SU-DHL-6 (cell line): Measurements from ENCODE around the gene CDH13.

Experiments
- H2AFZ ChIP-seq: fragments of 200-600 bp; sonication (generic); 2 replicates; pipeline ENCODE4 v1.6.1; 2014; ENCODE audit warnings: low read depth, mild to moderate bottlenecking, moderate library complexity, mixed read lengths, antibody characterized with exemption, low read length; ENCODE audit not compliant: severe bottlenecking
- H3F3A ChIP-seq: fragments of 200-600 bp; shearing (Covaris generic); 2 replicates; pipeline ENCODE4 v1.6.0; 2016; ENCODE audit warnings: antibody characterized with exemption, mild to moderate bottlenecking; ENCODE audit not compliant: insufficient read depth
- H3K27ac ChIP-seq: fragments of 200-600 bp; sonication (generic); 2 replicates; pipeline ENCODE4 v1.5.1; 2016; ENCODE audit warnings: low read depth, mild to moderate bottlenecking, low read length, moderate library complexity, mixed read lengths
- H3K27me3 ChIP-seq: fragments of 200-600 bp; sonication (generic), shearing (Covaris generic); 2 replicates; pipeline ENCODE4 v1.6.0; 2014; ENCODE audit warnings: mild to moderate bottlenecking, low read length
- H3K36me3 ChIP-seq: fragments of 200-600 bp; sonication (generic); 2 replicates; pipeline ENCODE4 v1.6.1; 2014; ENCODE audit warnings: mild to moderate bottlenecking, low read length, mixed read lengths
- H3K4me2 ChIP-seq: fragments of 300-600, 200-600 bp; shearing (Covaris generic), sonication (generic); 2 replicates; pipeline ENCODE4 v1.6.0; 2014; ENCODE audit warnings: low read length, low read depth, mild to moderate bottlenecking; ENCODE audit not compliant: poor library complexity, severe bottlenecking
- H3K4me3 ChIP-seq: fragments of 200-600 bp; sonication (generic); 2 replicates; pipeline ENCODE4 v1.5.1; 2014; ENCODE audit warnings: antibody characterized with exemption, low read length, mild to moderate bottlenecking, mixed read lengths; ENCODE audit not compliant: insufficient read depth, poor library complexity, severe bottlenecking
- H3K79me2 ChIP-seq: fragments of 200-600 bp; sonication (generic); 2 replicates; pipeline ENCODE4 v1.6.1; 2014; ENCODE audit warnings: mild to moderate bottlenecking, low read length, moderate library complexity; ENCODE audit not compliant: insufficient read depth
- H3K9ac ChIP-seq: fragments of 200-600 bp; sonication (generic); 2 replicates; pipeline ENCODE4 v1.7.0; 2014; ENCODE audit warnings: mild to moderate bottlenecking, low read length
- H3K9me2 ChIP-seq: fragments of 200-600 bp; sonication (generic); replicated peaks from 2 replicates; pipeline ENCODE4 v1.6.1; 2014; ENCODE audit warnings: low read length; ENCODE audit not compliant: insufficient read depth
- H3K9me3 ChIP-seq: fragments of 200-600 bp; sonication (generic); 2 replicates; pipeline ENCODE4 v1.6.1; 2014; ENCODE audit warnings: low read length, mixed read lengths; ENCODE audit not compliant: insufficient read depth
- H4K20me1 ChIP-seq: fragments of 200-600 bp; sonication (generic); 2 replicates; pipeline ENCODE4 v1.6.1; 2014; ENCODE audit warnings: low read depth, mild to moderate bottlenecking, antibody characterized with exemption, low read length, moderate library complexity, mixed read lengths
- EZH2phosphoT487 ChIP-seq: fragments of 200-600 bp; sonication (generic), shearing (Covaris generic); conservative IDR thresholded peaks from 2 replicates; pipeline ENCODE4 v1.6.1; 2018; ENCODE audit warnings: mild to moderate bottlenecking, antibody characterized with exemption, low read length, moderate library complexity, mixed read lengths
- TF ChIP-seq, protein P1 (sequence below): fragments of 200-600 bp; sonication (generic); IDR thresholded peaks from one replicate; pipeline ENCODE4 v1.5.1; 2017; ENCODE audit warnings: antibody characterized with exemption, mild to moderate bottlenecking, low read length, moderate library complexity; ENCODE audit not compliant: insufficient read depth, poor library complexity, severe bottlenecking

The CDH13 gene

GRCh38 chr16:82625066-82625968 lies 1.5 kb upstream of the CDH13 start:
- no peak overlapping the region for H3K9ac ChIP-seq
- no peaks in the 10 kb centered on the region for H3F3A ChIP-seq
- no peak overlapping the region for H3K4me3 ChIP-seq
- no peak overlapping the region for H2AFZ ChIP-seq
- H3K27me3 ChIP-seq: no peaks in the 10 kb centered on the region
- no peaks in the 10 kb centered on the region for H3K36me3 ChIP-seq
- H3K79me2 ChIP-seq: no peaks in the 10 kb centered on the region
- no peak overlapping the region for H3K4me2 ChIP-seq
- no peak overlapping the region for H3K27ac ChIP-seq
- TF ChIP-seq, protein P1, sequence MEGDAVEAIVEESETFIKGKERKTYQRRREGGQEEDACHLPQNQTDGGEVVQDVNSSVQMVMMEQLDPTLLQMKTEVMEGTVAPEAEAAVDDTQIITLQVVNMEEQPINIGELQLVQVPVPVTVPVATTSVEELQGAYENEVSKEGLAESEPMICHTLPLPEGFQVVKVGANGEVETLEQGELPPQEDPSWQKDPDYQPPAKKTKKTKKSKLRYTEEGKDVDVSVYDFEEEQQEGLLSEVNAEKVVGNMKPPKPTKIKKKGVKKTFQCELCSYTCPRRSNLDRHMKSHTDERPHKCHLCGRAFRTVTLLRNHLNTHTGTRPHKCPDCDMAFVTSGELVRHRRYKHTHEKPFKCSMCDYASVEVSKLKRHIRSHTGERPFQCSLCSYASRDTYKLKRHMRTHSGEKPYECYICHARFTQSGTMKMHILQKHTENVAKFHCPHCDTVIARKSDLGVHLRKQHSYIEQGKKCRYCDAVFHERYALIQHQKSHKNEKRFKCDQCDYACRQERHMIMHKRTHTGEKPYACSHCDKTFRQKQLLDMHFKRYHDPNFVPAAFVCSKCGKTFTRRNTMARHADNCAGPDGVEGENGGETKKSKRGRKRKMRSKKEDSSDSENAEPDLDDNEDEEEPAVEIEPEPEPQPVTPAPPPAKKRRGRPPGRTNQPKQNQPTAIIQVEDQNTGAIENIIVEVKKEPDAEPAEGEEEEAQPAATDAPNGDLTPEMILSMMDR: no peak
- TF ChIP-seq EZH2phosphoT487: no peak
- H4K20me1 ChIP-seq: no peaks in the 10 kb centered on the region
- no peaks in the 10 kb centered on the region for H3K9me3 ChIP-seq
- H3K9me2 ChIP-seq: no peaks in the 10 kb centered on the region

GRCh38 chr16:82628088-82628423 lies 1.3 kb downstream of the CDH13 start:
- Histone ChIP-seq H3K4me2 (no peak overlapping the region), H3K79me2 (no peaks in the 10 kb centered on the region), H3K9ac (no peak overlapping the region), H3K36me3 (no peaks in the 10 kb centered on the region), H3K4me3 (no peak overlapping the region), H3K27me3 (no peaks in the 10 kb centered on the region), H4K20me1 (no peaks in the 10 kb centered on the region), H3K27ac (no peak overlapping the region), H3K9me3 (no peaks in the 10 kb centered on the region), H2AFZ (no peak overlapping the region), H3F3A (no peaks in the 10 kb centered on the region), H3K9me2 (no peaks in the 10 kb centered on the region)
- TF ChIP-seq, protein P1: no peak
- TF ChIP-seq EZH2phosphoT487: no peak

DNA sequence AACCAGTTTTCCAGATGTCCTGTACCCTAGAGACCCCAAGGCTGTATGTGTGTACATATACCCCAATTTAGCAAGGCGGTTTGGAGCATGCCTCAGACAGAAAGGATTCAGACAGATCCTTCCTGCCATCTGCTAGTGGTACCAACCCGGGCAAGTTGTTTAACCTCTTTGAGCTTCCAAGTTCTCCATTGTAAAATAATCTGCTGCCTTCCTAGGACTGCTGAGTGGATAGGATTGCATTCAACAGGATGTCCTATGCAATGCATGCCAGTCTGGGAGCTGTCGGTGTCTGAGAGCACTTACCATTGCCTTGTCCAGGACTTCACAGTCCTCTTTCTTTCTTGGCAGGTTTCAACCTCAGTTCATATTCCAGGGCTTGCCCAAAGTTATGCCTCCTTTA lies 1.9 kb downstream of the CDH13 start:
- Histone ChIP-seq H3K9me2 (no peaks in the 10 kb centered on the region), H3K79me2 (no peaks in the 10 kb centered on the region), H3F3A (no peaks in the 10 kb centered on the region), H3K4me2 (no peak overlapping the region), H3K9me3 (no peaks in the 10 kb centered on the region), H3K36me3 (no peaks in the 10 kb centered on the region), H3K9ac (no peak overlapping the region), H3K27me3 (no peaks in the 10 kb centered on the region), H3K27ac (no peak overlapping the region), H4K20me1 (no peaks in the 10 kb centered on the region), H3K4me3 (no peak overlapping the region), H2AFZ (no peak overlapping the region)
- no peak for TF ChIP-seq EZH2phosphoT487
- TF ChIP-seq, protein P1: no peak
